LNCAP (cell line): ENCODE data around the gene CCDC188.

Experiments
- CTCF ChIP-seq: fragments of 450-650 bp; IDR thresholded peaks from 2 replicates; pipeline ENCODE4 v1.5.1; 2017; ENCODE audit warnings: mild to moderate bottlenecking

Gene CCDC188

DNA sequence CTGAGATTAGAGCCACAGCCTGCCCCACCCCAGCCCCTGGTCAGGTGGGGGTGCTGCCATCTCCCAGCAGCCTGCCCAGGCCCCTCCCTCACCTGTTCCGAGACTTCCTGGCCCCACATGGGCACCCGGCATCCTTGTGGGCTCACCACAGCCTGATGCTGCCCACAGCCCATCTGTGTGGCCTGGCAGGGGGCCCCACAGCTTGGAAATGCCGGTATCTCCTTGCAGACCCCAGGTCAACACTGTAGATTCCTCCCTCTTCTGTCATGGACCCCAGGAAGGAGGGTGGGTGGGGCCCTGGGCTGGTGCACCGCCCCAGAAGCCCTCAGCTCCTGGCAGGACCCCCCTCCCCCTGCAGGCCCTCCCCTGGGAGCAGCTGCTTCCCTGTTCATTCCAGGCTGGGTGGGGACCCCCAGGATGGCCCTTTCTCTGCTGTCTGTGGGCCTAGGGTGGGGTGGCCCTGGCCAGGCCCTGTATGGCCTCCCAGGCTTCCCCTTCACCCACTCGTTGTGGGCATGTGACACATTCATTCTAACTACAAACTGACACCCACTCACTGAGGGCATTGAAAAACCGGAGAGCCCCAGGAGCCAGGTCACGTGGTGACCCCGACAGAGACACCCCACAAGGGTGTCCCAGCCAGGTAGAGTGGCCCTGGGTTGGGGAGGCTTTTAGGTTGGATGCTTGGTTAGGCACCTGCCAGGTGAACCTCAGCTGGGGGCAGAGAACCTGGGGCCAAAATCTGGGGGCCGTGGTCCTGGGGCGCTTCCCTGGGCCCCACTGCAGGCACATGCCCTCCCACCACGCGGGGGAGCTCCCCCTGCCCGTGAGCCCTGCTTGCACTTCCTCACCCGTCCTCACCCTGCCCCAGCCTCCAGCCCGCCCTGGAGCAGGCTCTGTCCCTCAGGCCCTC is 44.1 kb upstream of the CCDC188 start:
- TF ChIP-seq CTCF: no peak

- no peak for TF ChIP-seq CTCF
Measured at GRCh38 chr22:20193761-20194494, 43.1 kb upstream of the CCDC188 start.

DNA sequence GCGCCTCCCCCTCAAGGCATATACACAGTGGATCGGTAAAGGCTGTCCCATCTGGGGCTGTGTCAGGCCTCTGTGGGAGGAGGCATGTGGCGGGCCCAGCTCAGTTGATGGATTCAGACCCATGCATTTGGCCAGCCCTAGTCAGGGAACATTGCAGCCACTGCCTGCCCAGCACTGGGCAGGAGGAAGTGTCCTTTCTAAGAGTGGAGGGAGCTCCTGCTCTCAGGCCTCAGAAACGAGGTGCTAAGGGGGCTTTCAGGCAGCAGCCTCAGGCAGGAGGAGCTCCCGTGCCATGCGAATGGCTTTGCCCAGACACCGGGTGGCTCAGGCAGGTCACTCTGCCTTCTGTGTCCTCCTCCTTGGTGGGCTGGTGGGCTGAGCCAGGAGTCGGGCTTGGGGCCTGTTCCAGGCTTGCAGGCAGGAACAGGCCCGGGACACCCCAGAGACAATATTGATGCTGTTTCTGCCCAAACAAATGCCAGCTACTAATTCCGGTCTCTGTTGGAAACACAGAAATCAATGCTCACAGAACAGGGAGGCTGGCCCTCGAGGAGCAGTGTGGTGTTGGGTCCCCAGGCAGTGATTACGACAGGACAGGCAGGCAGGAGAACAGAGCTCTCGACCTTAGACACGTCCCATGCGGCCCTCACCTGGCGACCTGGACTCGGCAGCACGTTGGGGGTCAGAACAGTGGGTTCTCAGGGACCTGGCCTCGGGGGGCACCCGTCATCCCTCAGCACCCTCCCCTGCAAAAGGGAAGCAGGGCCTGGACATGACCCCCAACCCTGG is 42.3 kb upstream of the CCDC188 start:
- TF ChIP-seq CTCF: no peak

DNA sequence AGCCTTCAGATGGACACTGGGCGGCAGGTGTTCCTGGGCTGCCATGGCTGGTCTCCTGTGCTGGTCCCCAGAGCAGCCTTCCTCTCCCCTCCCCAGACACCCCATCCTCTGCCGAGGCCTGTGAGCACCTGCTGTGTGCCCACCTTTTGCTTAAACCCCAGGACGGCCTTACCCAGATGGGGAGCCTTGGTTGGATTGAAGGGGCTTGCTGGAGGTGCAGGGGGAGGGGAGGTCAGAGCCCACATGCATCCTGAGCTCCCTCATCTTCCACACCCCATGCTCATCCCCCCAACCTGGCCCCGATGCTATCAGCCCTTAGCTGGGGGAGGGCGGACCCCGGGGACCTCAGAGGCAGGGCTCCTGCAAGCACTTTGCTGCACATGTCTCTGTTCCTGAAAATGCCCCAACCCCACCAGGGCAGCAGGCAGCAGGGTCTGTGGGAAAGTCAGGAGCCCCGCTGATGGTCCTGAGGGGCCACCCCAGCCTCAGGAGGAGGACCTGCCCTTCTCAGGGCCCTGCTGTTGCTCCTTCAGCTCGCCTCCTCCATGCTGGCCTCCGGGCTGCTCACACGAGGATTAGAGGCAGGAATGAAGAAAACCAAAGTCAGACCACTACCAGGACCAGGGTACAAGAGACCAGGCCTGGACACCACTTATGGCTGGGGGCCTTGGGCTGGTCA is 41.6 kb upstream of the CCDC188 start:
- TF ChIP-seq CTCF: no peak

DNA sequence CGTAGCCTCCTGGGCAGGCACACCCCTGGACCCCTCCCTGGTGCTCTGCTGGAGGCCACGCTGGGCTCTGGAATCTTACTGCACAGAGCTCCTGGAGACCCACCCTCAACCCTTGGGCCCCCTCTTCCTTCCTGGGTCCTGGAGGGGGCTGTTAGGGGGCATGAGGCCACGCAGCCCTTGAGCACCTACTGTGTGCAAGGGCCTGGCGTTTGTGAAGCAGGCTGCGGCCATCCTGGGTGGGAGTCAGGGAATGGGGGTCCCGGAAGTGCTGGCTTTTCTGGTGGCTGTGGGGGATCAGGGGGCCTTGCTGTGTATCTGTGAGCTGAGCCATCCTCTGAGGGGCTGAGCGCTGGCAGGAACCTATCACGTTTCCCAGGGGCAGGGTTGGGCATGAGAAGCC is 40.9 kb upstream of the CCDC188 start:
- TF ChIP-seq CTCF: no peak

- TF ChIP-seq CTCF: no peak
Measured at GRCh38 chr22:20191000-20191515, 40.2 kb upstream of the CCDC188 start.

- TF ChIP-seq CTCF: no peak
Measured at GRCh38 chr22:20188567-20188877, 37.7 kb upstream of the CCDC188 start.
